HFFc6 (cell line): ENCODE results near the gene CHRNB1. TPM values are rescaled to one million over a fixed set of nuclear protein-coding genes. Genes with fewer than 3 reads are reported as not detected.
"Not testable (repeated sequence)": the region's sequence is repeated elsewhere in the genome, so short reads cannot be mapped to it uniquely, and the experiment has no call there.

ENCODE experiments used
- DNase-seq: peaks from one replicate; pipeline ENCODE4 v3.0.0-alpha.2; 2018
- H3K27ac Mint-ChIP-seq: 2 replicates; pipeline ENCODE4 v1.8.0; 2020; ENCODE audit warnings: mild to moderate bottlenecking, mixed read lengths
- H3K27me3 Mint-ChIP-seq: 2 replicates; pipeline ENCODE4 v1.8.0; 2021; ENCODE audit warnings: mild to moderate bottlenecking, moderate library complexity, mixed read lengths; ENCODE audit not compliant: insufficient read depth
- H3K36me3 Mint-ChIP-seq: 2 replicates; pipeline ENCODE4 v1.8.0; 2021; ENCODE audit warnings: low read depth, mixed read lengths
- H3K4me1 Mint-ChIP-seq: 2 replicates; pipeline ENCODE4 v1.8.0; 2020; ENCODE audit warnings: low read depth, mixed read lengths
- H3K4me3 Mint-ChIP-seq: 2 replicates; pipeline ENCODE4 v1.8.0; 2020; ENCODE audit warnings: mild to moderate bottlenecking, moderate library complexity, mixed read lengths
- H3K9me3 Mint-ChIP-seq: 2 replicates; pipeline ENCODE4 v1.8.0; 2020; ENCODE audit warnings: mild to moderate bottlenecking, mixed read lengths
- total RNA-seq, 6 experiments: library from RNA; stranded (reverse); fragmentation: NEBNext Ultra II Directional; extraction: Animal tissue kit (Norgen Biotek cat#: 25700); gene quantifications; 2 replicates in 1 of 6; 3 replicates in 5 of 6; pipeline ENCODE4 v1.2.3, GENCODE V29; 2021
- TF ChIP-seq, protein P1 (sequence below): fragments of 200-600 bp; sonication (generic); IDR thresholded peaks from 2 replicates; pipeline ENCODE4 v1.5.0; 2021; ENCODE audit warnings: antibody characterized with exemption, mild to moderate bottlenecking

The CHRNB1 gene
- total RNA-seq, 6 experiments from 2014 or later, result 2.0 to 2.8 (median 2.4) TPM

DNA sequence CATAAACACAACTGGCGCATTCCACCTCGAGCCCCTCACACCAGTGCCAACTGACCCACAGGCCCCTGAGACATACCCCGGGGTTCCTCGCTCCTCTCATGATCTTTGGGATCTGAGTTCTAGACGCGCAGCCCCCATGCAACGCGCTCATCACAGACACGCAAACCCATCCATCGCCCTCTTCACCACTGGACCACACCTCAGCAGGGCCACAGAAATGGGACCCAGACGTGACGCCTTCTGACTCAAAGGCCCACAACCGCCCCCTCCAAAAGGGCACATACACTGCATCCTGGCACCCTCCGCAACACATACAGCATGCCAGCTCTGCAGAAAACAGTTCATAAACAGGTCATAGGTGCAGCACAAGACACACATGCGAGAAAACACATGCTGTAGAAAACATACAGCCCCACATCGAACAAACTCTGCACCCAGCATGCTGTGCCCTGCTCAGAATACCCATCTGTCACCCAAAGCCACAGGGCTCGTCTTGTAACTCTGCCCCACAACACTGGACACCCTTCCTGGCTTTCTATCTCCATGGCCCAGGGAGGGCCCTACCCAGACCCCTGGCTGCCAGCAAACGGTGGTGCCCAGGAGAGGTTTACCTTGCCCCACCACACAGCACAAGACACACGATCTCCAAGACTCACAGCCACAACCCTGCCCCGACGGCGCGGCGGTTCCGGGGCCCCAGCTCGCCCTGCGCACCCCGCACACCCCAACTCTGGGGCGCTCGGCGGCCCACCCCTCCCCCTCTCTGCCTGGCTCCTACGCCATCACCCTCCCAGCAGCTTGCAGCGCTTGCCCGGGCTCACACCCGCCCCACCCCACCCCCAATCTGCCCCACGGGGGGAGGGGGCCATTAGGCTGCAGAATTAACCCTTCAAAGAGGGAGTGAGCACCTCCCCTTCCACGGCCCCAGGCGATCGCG is 33.7 kb downstream of the CHRNB1 start:
- peaks cover 70% of the 10 kb centered on the region for H3K4me1 Mint-ChIP-seq
- H3K27ac Mint-ChIP-seq, result peak overlapping the region; percentile 96

DNA sequence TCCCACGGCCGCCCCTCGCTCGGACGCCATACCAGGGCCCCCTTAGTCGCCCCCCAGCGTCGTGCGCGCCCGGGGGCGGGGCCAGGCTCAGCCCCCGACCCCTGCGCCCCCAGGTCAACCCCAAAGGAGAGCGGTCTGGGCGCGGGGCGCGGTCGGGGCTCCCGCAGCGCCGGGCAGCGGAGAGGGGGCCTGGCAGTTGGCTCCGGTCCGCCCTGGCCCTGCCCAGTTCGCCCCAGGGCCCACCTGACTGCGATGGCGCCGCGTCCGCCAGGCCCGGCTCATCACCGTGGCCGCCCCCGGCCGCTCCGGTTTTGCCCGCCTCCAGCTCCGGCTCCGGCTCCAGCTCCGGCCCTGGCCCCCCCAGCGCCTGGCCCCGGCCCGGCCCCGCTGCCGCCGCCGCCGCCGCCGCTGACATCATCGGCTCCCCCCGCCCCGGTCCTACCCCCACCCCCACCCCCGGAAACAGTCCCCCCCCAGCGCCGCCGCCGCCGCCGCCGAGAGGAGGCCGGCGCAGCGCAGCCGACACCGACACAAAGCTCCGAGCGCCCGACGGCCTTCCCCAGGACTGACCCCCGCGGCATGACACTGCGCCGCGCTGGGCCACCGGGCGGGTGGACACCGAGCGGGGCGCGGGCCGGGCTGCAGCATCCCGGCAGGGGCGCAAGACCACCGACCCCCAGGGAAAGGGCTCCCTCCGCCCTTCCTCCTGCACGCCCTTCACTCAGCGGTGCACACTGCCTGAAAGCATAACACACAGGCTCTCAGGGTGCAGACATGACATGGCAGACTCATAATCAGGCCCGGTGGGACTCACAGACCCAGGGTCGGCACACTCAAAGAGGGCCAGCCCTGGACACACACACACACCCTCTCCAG is 34.6 kb downstream of the CHRNB1 start, which contains the start of gene ZBTB4:
Gene ZBTB4 (minus strand): TSS at position 419 of the 876 bp plus-strand sequence. CDS start 12,830 bp downstream, outside the sequence.
- DNase-seq, result peak; percentile 17
- no peaks in the 10 kb centered on the region for H3K9me3 Mint-ChIP-seq
- peak within 1 kb of the TSS; percentile 96 for H3K4me3 Mint-ChIP-seq
- H3K27me3 Mint-ChIP-seq, result peaks cover 16% of the 10 kb centered on the region
- peak within 1 kb of the TSS; percentile 96 for H3K27ac Mint-ChIP-seq
- H3K36me3 Mint-ChIP-seq, result peaks cover 8% of the 10 kb centered on the region
- peaks cover 74% of the 10 kb centered on the region for H3K4me1 Mint-ChIP-seq
- TF ChIP-seq, protein P1, sequence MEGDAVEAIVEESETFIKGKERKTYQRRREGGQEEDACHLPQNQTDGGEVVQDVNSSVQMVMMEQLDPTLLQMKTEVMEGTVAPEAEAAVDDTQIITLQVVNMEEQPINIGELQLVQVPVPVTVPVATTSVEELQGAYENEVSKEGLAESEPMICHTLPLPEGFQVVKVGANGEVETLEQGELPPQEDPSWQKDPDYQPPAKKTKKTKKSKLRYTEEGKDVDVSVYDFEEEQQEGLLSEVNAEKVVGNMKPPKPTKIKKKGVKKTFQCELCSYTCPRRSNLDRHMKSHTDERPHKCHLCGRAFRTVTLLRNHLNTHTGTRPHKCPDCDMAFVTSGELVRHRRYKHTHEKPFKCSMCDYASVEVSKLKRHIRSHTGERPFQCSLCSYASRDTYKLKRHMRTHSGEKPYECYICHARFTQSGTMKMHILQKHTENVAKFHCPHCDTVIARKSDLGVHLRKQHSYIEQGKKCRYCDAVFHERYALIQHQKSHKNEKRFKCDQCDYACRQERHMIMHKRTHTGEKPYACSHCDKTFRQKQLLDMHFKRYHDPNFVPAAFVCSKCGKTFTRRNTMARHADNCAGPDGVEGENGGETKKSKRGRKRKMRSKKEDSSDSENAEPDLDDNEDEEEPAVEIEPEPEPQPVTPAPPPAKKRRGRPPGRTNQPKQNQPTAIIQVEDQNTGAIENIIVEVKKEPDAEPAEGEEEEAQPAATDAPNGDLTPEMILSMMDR, result no peak

More for the DNA sequence above, 33.7 kb downstream of the CHRNB1 start:
- peak; percentile 10 for DNase-seq
- H3K9me3 Mint-ChIP-seq, result no peaks in the 10 kb centered on the region
- peaks cover 8% of the 10 kb centered on the region for H3K36me3 Mint-ChIP-seq
- TF ChIP-seq, protein P1, result no peak; the same call in 1 of the 2 replicates
- peak overlapping the region; percentile 96 for H3K4me3 Mint-ChIP-seq
- H3K27me3 Mint-ChIP-seq, result peaks cover 9% of the 10 kb centered on the region

DNA sequence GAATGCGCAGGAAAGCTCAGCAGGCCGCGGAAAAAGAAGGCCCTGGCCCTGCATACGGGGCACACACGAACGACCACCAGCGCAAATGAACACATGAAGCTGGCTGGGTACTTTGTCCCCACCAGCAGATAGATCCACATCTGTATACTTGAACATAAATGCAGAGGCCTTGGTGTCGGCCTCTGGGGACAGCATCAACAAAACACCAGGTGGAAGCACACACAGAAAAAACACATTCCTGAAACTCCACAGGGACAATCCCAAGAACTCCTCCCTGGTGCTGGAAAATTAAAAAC is 35.2 kb downstream of the CHRNB1 start:
- Mint-ChIP-seq H3K36me3 (peaks cover 12% of the 10 kb centered on the region), H3K27ac (peak overlapping the region; percentile 96), H3K4me1 (peaks cover 76% of the 10 kb centered on the region), H3K9me3 (no peaks in the 10 kb centered on the region), H3K27me3 (peaks cover 18% of the 10 kb centered on the region), H3K4me3 (peak overlapping the region; percentile 91)
- peak; percentile 6 for DNase-seq
- TF ChIP-seq, protein P1, result no peak

DNA sequence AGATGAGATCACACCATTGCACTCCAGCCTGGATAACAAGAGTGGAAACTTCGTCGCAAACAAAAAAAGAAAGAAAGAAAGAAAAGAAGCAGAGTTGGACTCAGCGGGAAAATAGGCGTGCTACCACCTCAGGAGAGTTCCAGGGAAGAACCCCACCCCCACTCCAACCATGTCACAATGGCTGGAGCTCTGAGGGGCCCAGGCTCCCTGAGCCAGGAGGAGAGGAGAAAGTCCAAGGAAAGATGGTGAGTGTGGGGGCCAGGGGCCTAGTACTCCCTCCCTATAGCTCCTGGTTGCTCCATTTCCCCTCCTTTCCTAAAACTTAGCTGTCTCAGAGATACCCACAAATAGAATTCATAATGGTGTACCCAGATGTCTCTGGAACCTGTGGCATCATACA is 36.4 kb downstream of the CHRNB1 start, which contains the start of gene SLC35G6:
Gene SLC35G6 (plus strand): TSS at position 172 of the 400 bp plus-strand sequence. CDS start 71 bp downstream, at position 243.
- Mint-ChIP-seq H3K27ac (peak within 1 kb of the TSS; percentile 100), H3K4me3 (peak within 1 kb of the TSS; percentile 91), H3K4me1 (peaks cover 77% of the 10 kb centered on the region), H3K27me3 (peaks cover 14% of the 10 kb centered on the region), H3K36me3 (peaks cover 16% of the 10 kb centered on the region)
- not testable (repeated sequence) for DNase-seq, H3K9me3 Mint-ChIP-seq

DNA sequence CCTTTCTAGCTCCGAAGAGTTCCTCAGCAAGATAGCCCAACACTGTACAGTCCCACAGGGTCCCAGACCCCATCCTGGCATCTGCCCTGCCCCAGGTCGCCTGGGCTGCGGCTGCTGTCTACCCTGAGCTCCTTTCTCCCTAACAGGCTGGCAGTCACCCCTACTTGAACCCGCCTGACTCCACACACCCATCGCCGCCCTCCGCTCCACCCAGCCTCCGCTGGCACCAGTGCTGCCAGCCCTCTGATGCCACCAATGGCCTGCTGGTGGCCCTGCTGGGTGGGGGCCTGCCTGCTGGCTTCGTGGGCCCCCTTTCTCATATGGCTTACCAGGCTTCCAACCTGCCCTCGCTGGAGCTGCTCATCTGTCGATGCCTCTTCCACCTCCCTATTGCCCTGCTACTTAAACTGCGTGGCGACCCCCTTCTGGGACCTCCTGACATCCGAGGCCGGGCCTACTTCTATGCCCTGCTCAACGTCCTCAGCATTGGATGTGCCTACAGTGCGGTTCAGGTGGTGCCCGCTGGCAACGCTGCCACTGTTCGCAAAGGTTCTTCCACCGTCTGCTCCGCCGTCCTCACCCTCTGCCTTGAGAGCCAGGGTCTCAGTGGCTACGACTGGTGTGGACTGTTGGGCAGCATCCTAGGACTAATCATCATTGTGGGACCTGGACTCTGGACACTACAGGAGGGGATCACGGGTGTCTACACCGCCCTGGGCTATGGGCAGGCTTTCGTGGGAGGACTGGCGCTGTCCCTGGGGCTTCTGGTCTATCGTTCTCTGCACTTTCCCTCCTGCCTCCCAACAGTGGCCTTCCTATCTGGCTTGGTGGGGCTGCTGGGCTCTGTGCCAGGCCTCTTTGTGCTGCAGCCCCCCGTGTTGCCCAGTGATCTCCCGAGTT is 37.2 kb downstream of the CHRNB1 start:
- H3K36me3 Mint-ChIP-seq, result peaks cover 18% of the 10 kb centered on the region
- not testable (repeated sequence) for H3K9me3 Mint-ChIP-seq, DNase-seq
- H3K27ac Mint-ChIP-seq, result peak overlapping the region; percentile 100
- H3K4me1 Mint-ChIP-seq, result peaks cover 76% of the 10 kb centered on the region
- H3K27me3 Mint-ChIP-seq, result peaks cover 14% of the 10 kb centered on the region
- peak overlapping the region; percentile 99 for H3K4me3 Mint-ChIP-seq

DNA sequence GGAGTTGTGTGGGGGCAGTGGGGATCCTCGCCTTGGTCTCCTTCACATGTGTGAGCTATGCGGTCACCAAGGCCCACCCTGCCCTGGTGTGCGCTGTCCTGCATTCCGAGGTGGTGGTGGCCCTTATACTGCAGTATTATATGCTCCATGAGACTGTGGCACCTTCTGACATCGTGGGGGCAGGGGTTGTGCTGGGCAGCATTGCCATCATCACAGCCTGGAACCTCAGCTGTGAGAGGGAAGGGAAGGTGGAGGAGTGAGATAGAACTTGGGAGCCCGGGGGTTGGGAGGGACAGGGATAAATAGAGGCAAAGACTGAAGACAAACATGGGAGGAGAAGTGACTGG is 37.9 kb downstream of the CHRNB1 start:
- H3K27ac Mint-ChIP-seq, result peak overlapping the region; percentile 100
- H3K4me1 Mint-ChIP-seq, result peaks cover 76% of the 10 kb centered on the region
- not testable (repeated sequence) for DNase-seq, H3K9me3 Mint-ChIP-seq
- H3K36me3 Mint-ChIP-seq, result peaks cover 24% of the 10 kb centered on the region
- peak overlapping the region; percentile 99 for H3K4me3 Mint-ChIP-seq
- H3K27me3 Mint-ChIP-seq, result peaks cover 14% of the 10 kb centered on the region
